Peyer's patch (tissue), 4 donors: Measurements from ENCODE around the gene CNTROB. TPM values are rescaled to one million over a fixed set of nuclear protein-coding genes. Genes with fewer than 3 reads are reported as not detected.

Source experiments
- DNase-seq, 3 donors: peaks; one replicate each; pipeline ENCODE4 v3.0.0-alpha.2; 2017 to 2019
- H3K27ac ChIP-seq, 4 donors: fragments of 200-600 bp; sonication (generic); one replicate each; pipeline ENCODE4 v1.5.1; 2016 to 2019
- H3K27me3 ChIP-seq, 2 donors: fragments of 200-600 bp; sonication (generic); one replicate each; pipeline ENCODE4 v1.5.1; 2019
- H3K36me3 ChIP-seq, 3 donors: fragments of 200-600 bp; sonication (generic); one replicate each; pipeline ENCODE4 v1.5.1; 2016 to 2019
- H3K4me1 ChIP-seq, 4 donors: fragments of 200-600 bp; sonication (generic); one replicate each; pipeline ENCODE4 v1.5.1; 2016 to 2019
- H3K4me3 ChIP-seq, 4 donors: fragments of 200-600 bp; sonication (generic); 1 replicate in 3 of 4; 2 replicates in 1 of 4; pipeline ENCODE4 v1.5.1; 2016 to 2019; ENCODE audit warnings: mild to moderate bottlenecking in 1 of 4
- H3K9me3 ChIP-seq, 4 donors: fragments of 200-600 bp; sonication (generic); one replicate each; pipeline ENCODE4 v1.5.1; 2016 to 2019; ENCODE audit warnings: mild to moderate bottlenecking in 1 of 4
- POLR2A ChIP-seq, 2 donors: fragments of 450-650 bp; IDR thresholded peaks; one replicate each; pipeline ENCODE4 v1.5.1; 2017; ENCODE audit warnings: antibody characterized with exemption in 2 of 2, mild to moderate bottlenecking in 2 of 2, moderate library complexity in 2 of 2
- total RNA-seq, 4 donors: library from RNA; depleted of rRNA; stranded (reverse); fragments of >200 nt; gene quantifications; one replicate each; pipeline ENCODE4 v1.1.0, GENCODE V29; 2016
- TF ChIP-seq, protein P1 (sequence below), 6 experiments: fragments of 450-650 bp in 4 of 6; fragments of 200-600 bp in 2 of 6; sonication (generic) in 1 of 6; IDR thresholded peaks; one replicate each; pipeline ENCODE4 v1.5.1; 2017 to 2019; ENCODE audit warnings: antibody characterized with exemption in 6 of 6, mild to moderate bottlenecking in 3 of 6, moderate library complexity in 1 of 6

Gene CNTROB
- total RNA-seq, 4 donors from 2014 or later: 30.5 to 120 (median 45.2) TPM

- Histone ChIP-seq H3K4me3 (peak within 1 kb of the TSS; percentile 62 to 89 (median 82)), H3K27ac (peak within 1 kb of the TSS; percentile 89 to 96 (median 94)), H3K4me1 (peaks cover 0 to 51% (median 10%) of the 10 kb centered on the region in 4 donors), H3K27me3 (no peaks in the 10 kb centered on the region), H3K9me3 (no peaks in the 10 kb centered on the region), H3K36me3 (peaks cover 0 to 23% (median 0%) of the 10 kb centered on the region in 3 donors)
- DNase-seq: peak in 2 of 3 donors; percentile 18 to 54
- TF ChIP-seq, protein P1, sequence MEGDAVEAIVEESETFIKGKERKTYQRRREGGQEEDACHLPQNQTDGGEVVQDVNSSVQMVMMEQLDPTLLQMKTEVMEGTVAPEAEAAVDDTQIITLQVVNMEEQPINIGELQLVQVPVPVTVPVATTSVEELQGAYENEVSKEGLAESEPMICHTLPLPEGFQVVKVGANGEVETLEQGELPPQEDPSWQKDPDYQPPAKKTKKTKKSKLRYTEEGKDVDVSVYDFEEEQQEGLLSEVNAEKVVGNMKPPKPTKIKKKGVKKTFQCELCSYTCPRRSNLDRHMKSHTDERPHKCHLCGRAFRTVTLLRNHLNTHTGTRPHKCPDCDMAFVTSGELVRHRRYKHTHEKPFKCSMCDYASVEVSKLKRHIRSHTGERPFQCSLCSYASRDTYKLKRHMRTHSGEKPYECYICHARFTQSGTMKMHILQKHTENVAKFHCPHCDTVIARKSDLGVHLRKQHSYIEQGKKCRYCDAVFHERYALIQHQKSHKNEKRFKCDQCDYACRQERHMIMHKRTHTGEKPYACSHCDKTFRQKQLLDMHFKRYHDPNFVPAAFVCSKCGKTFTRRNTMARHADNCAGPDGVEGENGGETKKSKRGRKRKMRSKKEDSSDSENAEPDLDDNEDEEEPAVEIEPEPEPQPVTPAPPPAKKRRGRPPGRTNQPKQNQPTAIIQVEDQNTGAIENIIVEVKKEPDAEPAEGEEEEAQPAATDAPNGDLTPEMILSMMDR (IDR thresholded peaks at IDR 0.05): no peak
- TF ChIP-seq POLR2A (IDR thresholded peaks at IDR 0.05): no peak
Measured at GRCh38 chr17:7888184-7888920, 43.7 kb upstream of the CNTROB start, which contains the start of gene CHD3. Gene CHD3 (plus strand): TSS chr17:7888789. CDS start chr17:7889001, 212 bp downstream.

GRCh38 chr17:7889166-7889955, 42.6 kb upstream of the CNTROB start:
- TF ChIP-seq, protein P1 (IDR thresholded peaks at IDR 0.05): peak in 4 of 6 experiments; percentile 27 to 65 (median 64)
- TF ChIP-seq POLR2A (IDR thresholded peaks at IDR 0.05): peak in 1 of 2 donors; percentile 14
- peaks cover 0 to 42% (median 10%) of the 10 kb centered on the region in 4 donors for H3K4me1 ChIP-seq
- DNase-seq: peak; percentile 61 to 92 (median 92)
- H3K27ac ChIP-seq: peak overlapping the region; percentile 89 to 96 (median 94)
- peaks cover 0 to 33% (median 0%) of the 10 kb centered on the region in 3 donors for H3K36me3 ChIP-seq
- no peaks in the 10 kb centered on the region for H3K27me3 ChIP-seq
- no peaks in the 10 kb centered on the region for H3K9me3 ChIP-seq
- H3K4me3 ChIP-seq: peak overlapping the region in 1 of 4 donors; percentile 13

GRCh38 chr17:7893187-7893880, 38.7 kb upstream of the CNTROB start:
- no peak for DNase-seq
- Histone ChIP-seq H3K27me3 (no peaks in the 10 kb centered on the region), H3K36me3 (peaks cover 0 to 72% (median 0%) of the 10 kb centered on the region in 3 donors), H3K9me3 (no peaks in the 10 kb centered on the region), H3K4me1 (peaks cover 0 to 20% (median 5%) of the 10 kb centered on the region in 4 donors), H3K27ac (no peak overlapping the region), H3K4me3 (no peak overlapping the region)
- TF ChIP-seq POLR2A (IDR thresholded peaks at IDR 0.05): no peak
- TF ChIP-seq, protein P1 (IDR thresholded peaks at IDR 0.05): no peak

DNA sequence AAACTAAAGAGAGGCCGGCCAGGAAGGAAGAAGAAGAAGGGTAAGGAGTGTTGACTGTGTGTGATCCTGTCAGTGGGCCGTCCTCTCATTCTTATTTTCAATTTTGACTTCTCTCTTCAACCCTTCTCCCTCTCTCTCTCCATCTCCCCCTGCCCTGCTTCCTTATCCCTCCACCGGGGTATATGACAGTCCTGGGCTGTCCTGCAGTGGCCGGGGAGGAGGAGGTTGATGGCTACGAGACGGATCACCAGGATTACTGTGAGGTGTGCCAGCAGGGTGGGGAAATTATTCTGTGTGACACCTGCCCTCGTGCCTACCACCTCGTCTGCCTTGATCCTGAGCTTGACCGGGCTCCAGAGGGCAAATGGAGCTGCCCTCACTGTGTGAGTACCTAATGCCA, 37.8 kb upstream of the CNTROB start:
- H3K27ac ChIP-seq: no peak overlapping the region
- peaks cover 0 to 81% (median 0%) of the 10 kb centered on the region in 3 donors for H3K36me3 ChIP-seq
- no peak overlapping the region for H3K4me3 ChIP-seq
- peaks cover 0 to 11% (median 0%) of the 10 kb centered on the region in 4 donors for H3K4me1 ChIP-seq
- H3K27me3 ChIP-seq: no peaks in the 10 kb centered on the region
- H3K9me3 ChIP-seq: no peaks in the 10 kb centered on the region
- TF ChIP-seq, protein P1 (IDR thresholded peaks at IDR 0.05): no peak
- no peak for TF ChIP-seq POLR2A (IDR thresholded peaks at IDR 0.05)
- no peak for DNase-seq

DNA sequence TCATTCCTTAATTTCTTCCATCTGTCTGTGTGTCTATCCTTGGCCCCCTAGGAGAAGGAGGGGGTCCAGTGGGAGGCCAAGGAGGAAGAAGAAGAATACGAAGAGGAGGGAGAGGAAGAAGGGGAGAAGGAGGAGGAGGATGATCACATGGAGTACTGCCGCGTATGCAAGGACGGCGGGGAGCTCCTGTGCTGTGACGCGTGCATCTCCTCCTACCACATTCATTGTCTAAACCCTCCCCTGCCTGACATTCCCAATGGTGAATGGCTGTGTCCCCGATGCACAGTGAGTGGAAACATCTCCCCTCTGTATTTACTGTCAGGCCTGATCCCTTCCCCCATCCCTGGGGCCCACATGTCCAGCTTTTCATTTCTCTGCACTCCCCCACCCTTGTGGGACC, 37.1 kb upstream of the CNTROB start:
- Histone ChIP-seq H3K27ac (no peak overlapping the region), H3K27me3 (no peaks in the 10 kb centered on the region), H3K36me3 (peaks cover 0 to 87% (median 0%) of the 10 kb centered on the region in 3 donors), H3K9me3 (no peaks in the 10 kb centered on the region), H3K4me3 (no peak overlapping the region), H3K4me1 (peaks cover 0 to 5% (median 0%) of the 10 kb centered on the region in 4 donors)
- DNase-seq: no peak
- no peak for TF ChIP-seq POLR2A (IDR thresholded peaks at IDR 0.05)
- TF ChIP-seq, protein P1 (IDR thresholded peaks at IDR 0.05): no peak
